HG03095 (cell line): ENCODE data around the gene INKA1.
A peak's percentile ranks its signal among the peaks of the same experiment; 100 is the strongest.
"Not testable (repeated sequence)": the region's sequence is repeated elsewhere in the genome, so short reads cannot be mapped to it uniquely, and the experiment has no call there.

ENCODE experiments used
- ATAC-seq: cut with Tn5 transposase; IDR thresholded peaks from one replicate; pipeline ENCODE4 v1.9.1; 2021; ENCODE audit warnings: moderate library complexity; ENCODE audit not compliant: unreplicated experiment

Gene INKA1

GRCh38 chr3:49802719-49803464 is at the start of gene INKA1:
Gene INKA1, plus strand, starts transcription at chr3:49803261. Its CDS starts 132 bp downstream, at chr3:49803393.
- peak; percentile 55 for ATAC-seq

DNA sequence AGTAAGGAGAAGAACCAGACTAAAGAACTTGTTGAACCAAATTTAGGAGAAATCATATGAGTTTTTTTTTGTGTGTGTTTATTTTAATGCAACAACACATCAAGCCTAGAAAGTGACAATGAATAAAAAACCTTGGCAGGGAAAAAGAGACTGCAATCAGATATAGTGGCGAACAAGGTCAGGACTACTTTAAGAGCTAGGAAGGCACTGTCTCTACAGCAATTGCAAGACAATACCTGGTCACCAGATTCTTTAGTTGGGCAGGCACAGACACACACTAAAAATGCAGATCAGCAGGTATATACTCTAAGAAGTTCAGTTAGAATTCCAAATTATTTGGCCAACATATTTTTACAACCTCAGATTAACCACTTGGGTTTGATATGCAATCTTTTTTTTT is 48.5 kb upstream of the INKA1 start:
- ATAC-seq = no peak

GRCh38 chr3:49756036-49756435 is 47.0 kb upstream of the INKA1 start:
- no peak for ATAC-seq

- no peak for ATAC-seq
Measured at GRCh38 chr3:49757197-49757596, 45.9 kb upstream of the INKA1 start.

DNA sequence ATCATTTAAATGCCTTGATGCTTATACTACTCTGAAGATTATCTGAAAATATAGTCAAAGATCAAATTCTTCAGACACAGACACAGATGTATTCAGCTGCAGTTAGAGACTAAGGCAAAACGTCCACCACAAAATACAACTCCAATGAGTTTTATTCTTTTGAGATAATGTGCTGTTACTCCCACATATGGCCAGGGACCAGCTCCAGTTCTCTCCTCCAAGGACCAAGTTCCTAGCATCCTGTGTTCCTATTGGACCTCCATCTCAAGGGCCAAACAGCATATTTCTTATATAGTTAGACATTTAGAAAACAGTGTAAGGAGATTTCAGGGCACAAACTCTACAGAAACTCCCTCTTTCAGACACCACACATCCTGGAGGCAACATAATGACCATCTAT is 43.8 kb upstream of the INKA1 start:
- ATAC-seq = no peak

- no peak for ATAC-seq
Measured at GRCh38 chr3:49761661-49762060, 41.4 kb upstream of the INKA1 start.

- ATAC-seq = no peak
Measured at GRCh38 chr3:49763981-49764380, 39.1 kb upstream of the INKA1 start.

- ATAC-seq = no peak
Measured at GRCh38 chr3:49769286-49769915, 33.7 kb upstream of the INKA1 start.

DNA sequence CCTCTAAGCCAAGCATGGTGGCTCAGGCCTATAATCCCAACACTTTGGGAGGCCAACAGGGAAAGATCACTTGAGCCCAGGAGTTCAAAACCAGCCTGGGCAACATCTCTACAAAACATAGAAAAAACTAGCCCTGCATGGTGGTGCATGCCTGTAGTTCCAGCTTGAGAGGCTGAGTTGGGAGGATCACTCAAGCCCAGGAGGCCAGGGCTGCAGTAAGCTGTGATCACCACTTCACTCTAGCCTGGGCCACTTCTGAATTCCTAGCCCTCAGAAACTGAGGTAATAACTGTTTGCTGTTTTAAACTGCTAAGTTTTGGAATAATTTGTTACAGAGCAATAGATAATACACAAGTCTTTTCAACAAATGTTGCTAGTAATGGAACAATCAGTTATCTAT is 33.1 kb upstream of the INKA1 start:
- ATAC-seq = no peak

DNA sequence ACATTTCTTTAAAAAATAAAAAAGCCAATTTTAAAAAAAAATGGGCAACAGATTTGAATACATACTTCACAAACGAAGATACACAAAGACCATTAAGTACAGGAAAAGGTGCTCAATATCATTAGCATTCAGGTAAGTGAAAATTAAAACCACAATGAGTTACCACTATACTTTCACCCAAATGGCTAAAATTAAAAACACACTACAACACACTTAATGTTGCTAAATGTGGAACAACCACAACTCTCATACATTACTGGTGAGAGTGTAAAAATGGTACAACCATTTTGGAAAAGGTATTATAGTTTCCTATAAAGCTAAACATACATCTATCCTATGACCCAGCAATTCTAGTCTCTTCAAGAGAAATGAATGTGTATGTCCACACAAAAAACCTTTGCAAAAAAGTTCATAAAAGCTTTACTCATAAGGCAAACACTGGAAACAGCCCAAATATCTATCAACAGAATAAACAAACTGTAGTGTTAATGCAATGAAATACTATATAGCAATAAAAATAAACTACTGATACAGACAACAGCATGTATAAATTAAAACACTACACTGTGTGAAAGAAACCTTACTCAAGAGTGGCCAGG is 31.6 kb upstream of the INKA1 start:
- ATAC-seq = no peak

GRCh38 chr3:49772703-49773102 is 30.4 kb upstream of the INKA1 start:
- no peak for ATAC-seq

DNA sequence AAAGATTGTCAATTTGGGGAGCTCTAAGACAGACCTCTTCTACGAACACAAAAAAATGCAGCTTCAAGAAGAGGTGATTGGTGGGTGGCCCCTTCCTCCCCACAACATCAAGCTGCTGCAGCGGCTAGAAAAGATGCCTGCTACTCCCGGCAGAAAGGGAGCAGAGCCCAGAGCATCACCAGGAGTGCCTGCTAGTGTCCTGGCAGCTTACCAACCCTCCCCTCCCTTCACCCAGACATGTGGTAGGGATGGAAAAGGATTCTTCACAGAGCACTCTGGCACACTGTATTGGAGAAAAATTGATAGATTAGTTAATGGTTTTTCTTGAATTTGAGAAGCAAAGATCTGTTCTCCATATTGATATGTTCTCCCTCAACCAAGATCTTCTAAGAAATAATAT is 27.5 kb upstream of the INKA1 start:
- no peak for ATAC-seq

DNA sequence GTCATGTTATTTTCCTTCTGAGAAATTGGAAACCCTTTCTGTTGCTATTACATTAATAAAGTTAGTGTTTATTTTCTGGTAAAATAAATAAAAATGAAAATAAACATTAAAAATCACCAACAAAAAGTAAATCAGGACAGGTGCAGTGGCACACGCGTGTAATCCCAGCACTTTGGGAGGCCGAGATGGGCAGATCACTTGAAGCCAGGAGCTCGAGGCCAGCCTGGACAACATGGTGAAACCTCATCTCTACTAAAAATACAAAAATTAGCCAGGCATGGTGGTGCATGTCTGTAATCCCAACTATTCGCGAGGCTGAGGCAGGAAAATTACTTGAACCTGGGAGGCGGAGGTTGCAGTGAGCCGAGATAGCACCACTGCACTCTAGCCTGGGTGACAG is 27.0 kb upstream of the INKA1 start:
- ATAC-seq = not testable (repeated sequence)

DNA sequence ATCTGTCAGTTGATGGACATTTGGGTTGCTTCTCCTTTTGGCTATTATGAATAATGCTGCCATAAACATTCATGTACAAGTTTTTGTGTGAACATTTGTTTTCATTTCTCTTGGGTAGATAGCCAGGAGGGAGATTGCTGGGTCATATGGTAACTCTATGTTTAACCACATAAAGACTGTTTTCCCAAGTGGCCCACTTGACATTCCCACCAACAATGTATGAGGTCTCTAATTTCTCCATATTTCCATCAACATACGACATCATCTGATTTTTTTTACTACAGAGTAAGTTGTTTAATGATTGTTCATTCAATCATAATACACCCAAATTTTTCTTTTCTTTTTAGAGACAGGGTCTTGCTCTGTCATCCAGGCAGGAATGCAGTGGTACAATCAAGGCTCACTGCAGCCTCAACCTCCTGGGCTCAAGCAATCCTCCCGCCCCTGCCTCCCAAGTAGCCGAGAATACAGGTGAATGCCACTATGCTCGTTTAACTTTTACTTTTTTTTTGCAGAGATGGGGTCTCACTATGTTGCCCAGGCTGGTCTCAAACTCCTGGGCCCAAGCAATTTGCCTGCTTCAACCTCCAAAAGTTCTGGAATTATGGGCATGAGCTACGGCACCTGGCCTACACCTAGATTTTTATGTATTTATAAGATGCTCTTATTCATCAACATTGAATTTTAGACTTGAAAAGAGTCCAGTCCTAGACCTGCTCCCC is 23.5 kb upstream of the INKA1 start:
- ATAC-seq = no peak

DNA sequence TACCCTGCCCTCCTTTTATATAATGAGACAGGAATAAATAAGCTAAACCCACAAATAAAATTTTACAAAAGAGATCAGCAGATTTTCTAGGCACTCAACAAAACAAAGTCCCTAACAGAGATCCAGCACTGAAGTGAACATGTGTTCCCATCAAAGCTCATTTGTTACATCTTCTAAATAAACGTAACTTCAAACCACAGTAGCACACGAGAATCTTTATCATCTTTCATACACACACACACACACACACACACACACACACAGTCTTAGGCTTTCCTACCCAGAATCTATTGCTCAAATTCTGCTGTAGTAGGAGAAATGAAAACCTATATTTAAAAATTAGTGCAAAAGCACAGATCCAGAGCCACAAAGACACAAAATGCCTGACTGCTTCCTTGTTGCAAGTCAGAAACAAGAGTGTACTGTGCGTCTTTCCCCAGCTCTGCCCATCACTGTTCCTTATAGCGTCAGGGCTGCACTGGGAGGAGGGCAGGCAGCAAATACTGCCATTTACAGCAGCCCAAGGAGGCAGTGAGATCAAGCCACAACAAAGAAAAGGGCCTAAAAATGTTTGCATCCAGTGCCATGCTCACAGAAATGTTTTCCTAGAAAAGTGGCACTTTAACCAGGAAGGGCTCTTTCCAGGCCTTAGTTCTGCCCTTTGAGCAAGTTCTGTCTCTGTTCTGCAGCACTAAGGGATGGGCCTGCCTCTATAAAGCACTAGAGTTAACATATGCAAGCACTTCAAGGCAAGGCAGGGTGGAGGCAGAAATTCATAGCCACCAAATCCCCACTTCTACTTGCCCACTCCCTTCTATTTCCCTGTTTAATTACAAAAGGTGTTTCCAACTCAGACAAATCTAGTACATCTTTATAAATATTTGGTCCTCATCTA is 22.7 kb upstream of the INKA1 start:
- ATAC-seq = no peak

DNA sequence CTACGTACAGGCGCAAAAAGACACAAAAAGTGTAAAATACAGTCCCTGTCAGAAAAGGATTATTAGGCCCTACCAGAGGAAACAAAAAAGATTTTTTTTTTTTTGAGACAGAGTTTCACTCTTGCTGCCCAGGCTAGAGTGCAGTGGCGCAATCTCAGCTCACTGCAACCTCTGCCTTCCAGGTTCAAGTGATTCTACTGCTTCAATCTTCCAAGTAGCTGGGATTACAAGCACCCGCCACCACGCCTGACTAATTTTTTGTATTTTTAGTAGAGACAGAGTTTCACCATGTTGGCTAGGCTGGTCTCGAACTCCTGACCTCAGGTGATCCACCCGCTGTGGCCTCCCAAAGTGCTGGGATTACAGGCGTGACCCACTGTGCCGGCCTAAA is 22.1 kb upstream of the INKA1 start:
- ATAC-seq = not testable (repeated sequence)

DNA sequence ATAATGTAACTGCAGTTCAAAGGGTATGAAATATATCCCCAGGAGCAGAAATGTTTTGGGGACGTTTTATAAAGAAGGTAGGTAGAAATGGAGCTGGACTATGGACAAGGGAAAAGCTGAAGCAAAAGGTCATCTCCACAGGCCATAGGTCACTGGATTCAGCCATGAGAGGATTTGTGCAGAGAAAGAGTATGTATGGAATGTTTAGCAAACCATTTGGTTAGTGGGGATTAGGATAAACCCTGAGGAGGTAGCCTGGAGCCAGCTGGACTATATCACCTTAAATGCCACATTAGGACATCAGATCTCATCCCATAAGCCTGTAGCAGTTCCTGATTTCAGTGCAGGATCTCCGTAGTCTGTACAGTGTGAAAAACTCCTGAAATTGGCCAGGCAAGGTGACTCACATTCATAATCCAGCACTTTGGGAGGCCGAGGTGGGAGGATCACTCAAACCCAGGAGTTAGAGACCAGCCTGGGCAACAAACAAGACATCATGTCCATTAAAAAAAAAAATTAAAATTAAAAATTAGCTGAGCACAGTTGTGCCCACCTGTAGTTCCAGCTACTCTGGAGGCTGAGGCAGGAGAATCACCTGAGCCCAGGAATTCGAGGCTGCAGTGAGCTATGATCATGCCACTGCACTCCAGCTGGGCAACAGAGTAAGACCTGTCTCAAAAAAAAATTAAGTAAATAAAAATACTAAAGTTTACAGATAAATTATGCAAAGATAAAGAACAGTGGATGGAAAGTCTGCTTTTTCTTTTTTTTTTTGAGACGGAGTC is 21.5 kb upstream of the INKA1 start:
- no peak for ATAC-seq

- not testable (repeated sequence) for ATAC-seq
Measured at GRCh38 chr3:49782277-49782676, 20.8 kb upstream of the INKA1 start.

- ATAC-seq = peak; percentile 38
Measured at GRCh38 chr3:49785565-49786356, 17.3 kb upstream of the INKA1 start.
